ENCODE measurements around the gene HMOX2.

GRCh38 chr16:4481963-4482362 is 5.8 kb downstream of the HMOX2 start:
- TF ChIP-seq EZH2 (IDR thresholded peaks at IDR 0.05; ENCODE audit: borderline replicate concordance, low read depth, low read length, severe bottlenecking) (no peak), GATA2 (IDR thresholded peaks at IDR 0.05; ENCODE audit: insufficient read depth, insufficient read length, low read depth, low read length) (no peak), POLR2A (IDR thresholded peaks at IDR 0.05; ENCODE audit: low read depth, low read length) (no peak), CTCF (IDR thresholded peaks at IDR 0.05; ENCODE audit: extremely low read depth in 1 of 2, insufficient read depth in 1 of 2, low read depth in 1 of 2, low read length in 2 of 2) (no peak), MAX (IDR thresholded peaks at IDR 0.05; ENCODE audit: insufficient read depth, insufficient read length) (no peak), FOS (IDR thresholded peaks at IDR 0.05; ENCODE audit: borderline replicate concordance, insufficient read depth, low read length) (no peak), POLR2AphosphoS5 (IDR thresholded peaks at IDR 0.05; ENCODE audit: insufficient read depth, low read depth, low read length) (no peak), JUN (IDR thresholded peaks at IDR 0.05; ENCODE audit: borderline replicate concordance, insufficient read depth, insufficient read length, low read depth) (no peak), MYC (IDR thresholded peaks at IDR 0.05; ENCODE audit: low read depth, low read length) (no peak)

All from endothelial cell of umbilical vein (primary cell).